Psoas muscle (tissue), 8 donors: ENCODE measurements around the gene ATG2B. TPM values are rescaled to one million over a fixed set of nuclear protein-coding genes. Genes with fewer than 3 reads are reported as not detected.

ENCODE experiments used
- ATAC-seq, 4 donors: fragments of 200-7000 bp; cut with Tn5 transposase; one replicate each; pipeline ENCODE4 v1.9.1; 2020; ENCODE audit warnings: moderate library complexity in 3 of 4, mild to moderate bottlenecking in 2 of 4
- DNase-seq, 2 donors: peaks; one replicate each; pipeline ENCODE4 v3.0.0-alpha.2; 2020
- H3K27ac ChIP-seq: fragments of 200-600 bp; one replicate; pipeline ENCODE4 v1.8.0; 2022
- H3K27me3 ChIP-seq, 3 donors: fragments of 200-600 bp in 1 of 3; one replicate each; pipeline versions ENCODE4 v1.6.1 to v1.8.0; 2013 to 2022; ENCODE audit warnings: low read length in 2 of 3, mild to moderate bottlenecking in 2 of 3, moderate library complexity in 1 of 3; ENCODE audit not compliant: insufficient read depth in 3 of 3
- H3K36me3 ChIP-seq, 2 donors: fragments of 200-600 bp in 1 of 2; one replicate each; pipeline versions ENCODE4 v1.6.1 to v1.8.0; 2013 to 2022; ENCODE audit warnings: low read depth in 1 of 2, mild to moderate bottlenecking in 1 of 2, moderate library complexity in 1 of 2; ENCODE audit not compliant: insufficient read depth in 1 of 2
- H3K4me1 ChIP-seq: fragments of 200-600 bp; one replicate; pipeline ENCODE4 v1.8.0; 2022
- H3K4me3 ChIP-seq: fragments of 200-600 bp; one replicate; pipeline ENCODE4 v1.8.0; 2022; ENCODE audit warnings: mild to moderate bottlenecking
- H3K9me3 ChIP-seq: fragments of 200-600 bp; one replicate; pipeline ENCODE4 v1.8.0; 2022
- WGBS, 3 donors: extraction: QIAGEN DNeasy Blood & Tissue Kit; methylation state at CpG; one replicate each; pipeline versions ENCODE4 v1.1.6 to v1.1.7; 2013; 5-methylcytosine and 5-hydroxymethylcytosine counted together
- intact Hi-C, 2 donors: fragments of 100-400 bp; cut with DNase I; formaldehyde crosslinking; loops; one replicate each; pipeline versions ENCODE4 v1.11.0 to v1.14.2; 2022
- polyA plus RNA-seq, 3 donors: library from polyadenylated mRNA; stranded (reverse); fragments of 200-250 nt; gene quantifications; one replicate each; pipeline ENCODE4 v1.2.3, GENCODE V29; 2013
- total RNA-seq, 4 donors: library from RNA; stranded (reverse); fragmentation: NEBNext Ultra II Directional in 2 of 4; extraction: Animal tissue kit (Norgen Biotek cat#: 25700) in 2 of 4; gene quantifications; one replicate each; pipeline versions ENCODE4 v1.2.1 to v1.2.4, GENCODE V29; 2021 to 2023
- TF ChIP-seq, protein P1 (sequence below): fragments of 200-600 bp; IDR thresholded peaks from one replicate; pipeline ENCODE4 v1.8.0; 2022; ENCODE audit warnings: antibody characterized with exemption
- donor health status: healthy with polysubstance abuse.
- donor health status: DM: no; HTN: no; CAD: no; lungs with moderate emphysema.
- donor health status: Bipolar disorder and iron deficiency.
- donor health status: healthy.
- donor health status: DM: yes; HTN: yes; CAD: no.
- donor health status: DM: no; HTN: no; CAD: no.
- donor health status: DM: no; HTN: no; CAD: no.
- donor health status: DM: yes; HTN: yes; CAD: no.

Gene ATG2B
- total and polyA plus RNA-seq, 7 donors: 2.7 to 21.5 (median 12.6) TPM

DNA sequence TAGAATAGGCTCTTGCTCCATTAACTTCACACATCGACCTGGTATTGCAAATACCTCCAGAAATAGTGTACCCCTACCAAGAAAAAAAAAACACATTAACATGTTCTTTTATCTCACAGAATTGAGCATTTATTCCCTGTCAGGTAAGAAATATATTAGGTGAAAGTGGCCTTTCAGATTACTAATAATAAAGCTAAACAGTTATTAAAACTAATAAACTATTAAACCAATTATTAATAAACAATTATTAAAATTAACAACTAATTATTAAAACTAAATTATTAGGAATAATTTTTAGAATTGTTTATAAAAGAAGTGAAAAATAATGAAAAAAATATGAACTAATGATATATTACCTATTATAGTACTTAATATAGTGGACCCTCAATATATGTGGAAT lies 21.6 kb upstream of the ATG2B start:
- Histone ChIP-seq H3K27me3 (no peaks in the 10 kb centered on the region), H3K9me3 (no peaks in the 10 kb centered on the region), H3K4me1 (no peaks in the 10 kb centered on the region), H3K27ac (no peak overlapping the region), H3K36me3 (peaks cover 0 to 28% of the 10 kb centered on the region in 2 donors), H3K4me3 (no peak overlapping the region)
- ATAC-seq (no peak), DNase-seq (no peak)
- 87 to 92% (median 88%) methylated on average over 1 of the region's 1 CpG for WGBS, 3 donors
- intact Hi-C loops: no loop called here
- TF ChIP-seq, protein P1, sequence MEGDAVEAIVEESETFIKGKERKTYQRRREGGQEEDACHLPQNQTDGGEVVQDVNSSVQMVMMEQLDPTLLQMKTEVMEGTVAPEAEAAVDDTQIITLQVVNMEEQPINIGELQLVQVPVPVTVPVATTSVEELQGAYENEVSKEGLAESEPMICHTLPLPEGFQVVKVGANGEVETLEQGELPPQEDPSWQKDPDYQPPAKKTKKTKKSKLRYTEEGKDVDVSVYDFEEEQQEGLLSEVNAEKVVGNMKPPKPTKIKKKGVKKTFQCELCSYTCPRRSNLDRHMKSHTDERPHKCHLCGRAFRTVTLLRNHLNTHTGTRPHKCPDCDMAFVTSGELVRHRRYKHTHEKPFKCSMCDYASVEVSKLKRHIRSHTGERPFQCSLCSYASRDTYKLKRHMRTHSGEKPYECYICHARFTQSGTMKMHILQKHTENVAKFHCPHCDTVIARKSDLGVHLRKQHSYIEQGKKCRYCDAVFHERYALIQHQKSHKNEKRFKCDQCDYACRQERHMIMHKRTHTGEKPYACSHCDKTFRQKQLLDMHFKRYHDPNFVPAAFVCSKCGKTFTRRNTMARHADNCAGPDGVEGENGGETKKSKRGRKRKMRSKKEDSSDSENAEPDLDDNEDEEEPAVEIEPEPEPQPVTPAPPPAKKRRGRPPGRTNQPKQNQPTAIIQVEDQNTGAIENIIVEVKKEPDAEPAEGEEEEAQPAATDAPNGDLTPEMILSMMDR: no peak

DNA sequence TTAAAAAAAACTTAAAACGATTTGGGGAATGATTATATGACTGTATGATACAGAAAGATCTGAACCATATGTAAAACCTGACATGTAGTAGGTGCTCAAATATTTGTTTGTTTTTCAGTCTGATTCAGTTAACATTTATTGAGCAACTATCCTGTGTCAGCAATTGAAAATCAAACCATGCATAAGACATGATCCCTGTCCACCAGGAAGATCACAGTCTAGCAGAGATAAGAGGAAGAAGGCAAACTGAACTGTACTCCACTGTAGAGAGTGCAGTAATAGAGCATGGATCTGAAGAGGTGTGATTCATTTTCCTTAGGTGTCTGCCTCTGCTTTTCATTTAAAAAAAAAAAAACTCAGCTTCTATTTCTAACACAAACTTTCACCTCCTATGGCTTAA lies 20.9 kb upstream of the ATG2B start:
- WGBS, 3 donors: 71 to 80% (median 75%) methylated on average over 1 of the region's 1 CpG
- intact Hi-C loops: no loop called here
- H3K27me3 ChIP-seq: no peaks in the 10 kb centered on the region

DNA sequence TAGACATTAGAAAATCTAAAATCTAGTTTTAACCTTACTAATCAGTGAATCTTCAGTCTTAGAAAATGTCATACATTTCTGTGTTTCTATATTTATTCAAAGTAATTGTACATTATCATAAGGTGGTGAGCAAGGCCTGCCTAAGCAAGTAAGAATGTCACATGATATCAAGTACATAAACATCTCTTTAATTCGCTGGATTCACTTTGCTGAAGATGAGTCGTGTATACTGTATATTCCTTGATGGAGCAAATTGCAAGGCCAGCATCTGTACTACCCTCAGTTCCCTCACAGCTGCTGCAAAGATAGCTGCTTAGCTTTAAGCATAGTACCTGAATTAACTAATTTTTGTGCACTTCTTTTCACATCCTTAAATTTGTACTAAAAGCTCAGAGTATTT lies 20.3 kb upstream of the ATG2B start:
- H3K27me3 ChIP-seq: no peaks in the 10 kb centered on the region
- no peak overlapping the region for H3K4me3 ChIP-seq
- no peak overlapping the region for H3K27ac ChIP-seq
- ATAC-seq: no peak
- WGBS, 3 donors: 91 to 96% (median 92%) methylated on average over 2 of the region's 2 CpGs
- no peaks in the 10 kb centered on the region for H3K9me3 ChIP-seq
- no peak for DNase-seq
- intact Hi-C loops: no loop called here
- TF ChIP-seq, protein P1: no peak
- peaks cover 0 to 28% of the 10 kb centered on the region in 2 donors for H3K36me3 ChIP-seq
- no peaks in the 10 kb centered on the region for H3K4me1 ChIP-seq

More for the DNA sequence above, 20.9 kb upstream of the ATG2B start:
- Histone ChIP-seq H3K27ac (no peak overlapping the region), H3K4me3 (no peak overlapping the region), H3K36me3 (peaks cover 0 to 28% of the 10 kb centered on the region in 2 donors), H3K4me1 (no peaks in the 10 kb centered on the region), H3K9me3 (no peaks in the 10 kb centered on the region)
- no peak for ATAC-seq
- TF ChIP-seq, protein P1: no peak
- no peak for DNase-seq

DNA sequence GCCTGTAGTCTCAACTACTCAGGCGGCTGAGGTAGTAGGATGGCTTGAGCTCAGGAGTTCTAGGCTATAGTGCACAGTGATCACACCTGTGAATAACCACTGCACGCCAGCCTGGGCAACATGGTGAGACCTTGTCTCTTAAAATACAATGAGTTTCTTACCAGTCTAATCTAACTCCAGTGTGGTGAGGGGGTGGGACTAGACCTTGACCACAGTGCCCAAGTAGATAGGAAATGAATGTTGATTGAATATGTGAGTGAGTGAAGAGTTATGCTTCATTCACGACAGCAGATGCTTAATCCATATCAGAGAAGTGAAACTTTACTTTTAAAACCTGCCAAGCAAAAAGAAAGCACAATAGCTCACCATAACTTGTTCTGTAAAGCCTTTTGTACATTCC lies 17.6 kb upstream of the ATG2B start:
- ATAC-seq (no peak), DNase-seq (no peak)
- no peaks in the 10 kb centered on the region for H3K9me3 ChIP-seq
- no peaks in the 10 kb centered on the region for H3K4me1 ChIP-seq
- peaks cover 0 to 26% of the 10 kb centered on the region in 2 donors for H3K36me3 ChIP-seq
- TF ChIP-seq, protein P1: no peak
- H3K4me3 ChIP-seq: no peak overlapping the region
- intact Hi-C loops: no loop called here
- no peaks in the 10 kb centered on the region for H3K27me3 ChIP-seq
- WGBS, 3 donors: 94 to 98% (median 96%) methylated on average over 3 of the region's 3 CpGs
- H3K27ac ChIP-seq: no peak overlapping the region

DNA sequence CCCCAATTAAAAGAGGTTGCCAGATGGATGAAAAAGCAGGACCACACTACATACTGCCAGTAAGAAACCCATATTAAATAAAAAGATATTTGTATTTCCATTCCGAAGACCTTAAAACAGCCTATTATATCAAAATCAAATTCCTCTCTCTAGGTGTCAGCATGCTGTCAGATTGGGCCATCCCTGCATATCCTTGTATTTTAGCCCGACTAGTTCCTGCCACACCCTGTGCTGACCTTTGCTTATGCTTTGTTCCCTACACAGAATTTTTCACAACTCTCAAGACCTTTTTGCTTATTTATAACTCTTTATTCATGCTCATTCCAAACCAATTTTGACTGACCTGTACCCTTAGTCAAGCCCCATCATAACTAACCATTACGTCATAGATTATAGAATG lies 13.0 kb upstream of the ATG2B start:
- ATAC-seq: no peak

More for the DNA sequence above, 13.0 kb upstream of the ATG2B start:
- Histone ChIP-seq H3K27me3 (no peaks in the 10 kb centered on the region), H3K9me3 (no peaks in the 10 kb centered on the region), H3K4me3 (no peak overlapping the region), H3K36me3 (no peaks in the 10 kb centered on the region), H3K27ac (no peak overlapping the region), H3K4me1 (no peaks in the 10 kb centered on the region)
- no peak for DNase-seq
- TF ChIP-seq, protein P1: no peak
- WGBS, 3 donors: 85 to 90% (median 90%) methylated on average over 3 of the region's 3 CpGs
- intact Hi-C loops: no loop called here
